Keratinocyte (primary cell): Measurements from ENCODE around the gene EPHA6. TPM values are rescaled to one million over a fixed set of nuclear protein-coding genes. Genes with fewer than 3 reads are reported as not detected.
A peak's percentile ranks its signal among the peaks of the same experiment; 100 is the strongest.

Experiments used
- DNase-seq: peaks from one replicate; pipeline ENCODE4 v3.0.0-alpha.2; 2011; ENCODE audit warnings: low read depth, missing footprints, low spot score
- FAIRE-seq: peaks from 2 replicates; lab custom pipeline; 2011; peaks lifted over from hg19 to GRCh38; lab: Jason Lieb, UNC
- H2AFZ ChIP-seq: 2 replicates; pipeline ENCODE4 v1.6.0; 2012; ENCODE audit warnings: low read length, control low read depth, inconsistent platforms; ENCODE audit not compliant: control insufficient read depth
- H3K27ac ChIP-seq: 2 replicates; pipeline ENCODE4 v1.5.1; 2011; ENCODE audit warnings: low read length; ENCODE audit not compliant: control insufficient read depth, insufficient read depth
- H3K27me3 ChIP-seq: 3 replicates; pipeline ENCODE4 v1.6.0; 2011; ENCODE audit warnings: low read length; ENCODE audit not compliant: control insufficient read depth, insufficient read depth; ENCODE audit errors: extremely low read depth
- H3K36me3 ChIP-seq, 2 experiments: 2 replicates in 1 of 2; 3 replicates in 1 of 2; pipeline ENCODE4 v1.5.1; 2011; ENCODE audit warnings: low read length in 2 of 2, mild to moderate bottlenecking in 1 of 2; ENCODE audit not compliant: control insufficient read depth in 2 of 2, insufficient read depth in 2 of 2; ENCODE audit errors: extremely low read depth in 1 of 2
- H3K4me1 ChIP-seq: 3 replicates; pipeline ENCODE4 v1.5.1; 2011; ENCODE audit warnings: low read length; ENCODE audit not compliant: control insufficient read depth, insufficient read depth; ENCODE audit errors: extremely low read depth
- H3K4me2 ChIP-seq: 3 replicates; pipeline ENCODE4 v1.6.0; 2011; ENCODE audit warnings: low read depth, low read length; ENCODE audit not compliant: control insufficient read depth, insufficient read depth; ENCODE audit errors: extremely low read depth
- H3K4me3 ChIP-seq, 3 experiments: fragments of 200-600 bp in 1 of 3; sonication (generic) in 1 of 3; 2 replicates in 2 of 3; 3 replicates in 1 of 3; pipeline ENCODE4 v1.5.1; 2011 to 2016; ENCODE audit warnings: low read length in 3 of 3, mild to moderate bottlenecking in 3 of 3, control low read depth in 2 of 3, inconsistent platforms in 1 of 3, low read depth in 1 of 3, mixed read lengths in 1 of 3, mixed run types in 1 of 3, moderate library complexity in 1 of 3; ENCODE audit not compliant: control insufficient read depth in 2 of 3, insufficient read depth in 2 of 3; ENCODE audit errors: extremely low read depth in 1 of 3
- H3K79me2 ChIP-seq: 2 replicates; pipeline ENCODE4 v1.6.0; 2012; ENCODE audit warnings: low read length; ENCODE audit not compliant: control insufficient read depth, insufficient read depth
- H3K9ac ChIP-seq: 3 replicates; pipeline ENCODE4 v1.6.0; 2011; ENCODE audit warnings: low read length; ENCODE audit not compliant: control insufficient read depth, insufficient read depth; ENCODE audit errors: extremely low read depth
- H3K9me1 ChIP-seq: 3 replicates; pipeline ENCODE4 v1.6.0; 2011; ENCODE audit warnings: low read length; ENCODE audit not compliant: control insufficient read depth, insufficient read depth; ENCODE audit errors: extremely low read depth
- H3K9me3 ChIP-seq: 2 replicates; pipeline ENCODE4 v1.5.1; 2012; ENCODE audit warnings: low read depth, low read length; ENCODE audit not compliant: control insufficient read depth
- H4K20me1 ChIP-seq: 3 replicates; pipeline ENCODE4 v1.6.0; 2011; ENCODE audit warnings: low read length; ENCODE audit not compliant: control insufficient read depth, insufficient read depth; ENCODE audit errors: extremely low read depth
- EZH2 ChIP-seq: IDR thresholded peaks from one replicate; pipeline ENCODE4 v1.6.1; 2012; ENCODE audit warnings: inconsistent platforms, mild to moderate bottlenecking, low read length, moderate library complexity
- dilution Hi-C: fragments of 300-500 bp; cut with MboI; formaldehyde crosslinking; loops from one replicate; pipeline ENCODE4 v1.7.0; 2020; ENCODE audit warnings: low sequenced_read_pairs; ENCODE audit not compliant: extremely low pct_ligation_motif_present
- polyA plus RNA-seq, 5 experiments: library from polyadenylated mRNA; depleted of rRNA in 3 of 5; stranded (reverse) in 3 of 5; stranded (forward) in 1 of 5; unstranded in 1 of 5; fragments of >200 nt; gene quantifications; 1 replicate in 1 of 5; 2 replicates in 3 of 5; 3 replicates in 1 of 5; pipeline versions ENCODE4 v1.2.1 to v1.2.3, GENCODE V29; 2011 to 2012; ENCODE audit warnings: missing spikeins in 2 of 5, low read depth in 1 of 5, low replicate concordance in 1 of 5
- TF ChIP-seq, protein P1 (sequence below), 3 experiments: IDR thresholded peaks in 1 of 3; conservative IDR thresholded peaks in 1 of 3; optimal IDR thresholded peaks in 1 of 3; 2 replicates in 2 of 3; 3 replicates in 1 of 3; pipeline versions ENCODE3 to v1.5.1; 2011; ENCODE audit warnings: low read length in 3 of 3, mild to moderate bottlenecking in 3 of 3, moderate library complexity in 2 of 3, control low read depth in 1 of 3, inconsistent platforms in 1 of 3; ENCODE audit not compliant: insufficient read depth in 2 of 3; ENCODE audit errors: extremely low read depth in 1 of 3

EPHA6 gene
- polyA plus RNA-seq, 1 donor (not counting 4 experiments of a cell fraction or from before 2014, with no cell fraction given): not detected

DNA sequence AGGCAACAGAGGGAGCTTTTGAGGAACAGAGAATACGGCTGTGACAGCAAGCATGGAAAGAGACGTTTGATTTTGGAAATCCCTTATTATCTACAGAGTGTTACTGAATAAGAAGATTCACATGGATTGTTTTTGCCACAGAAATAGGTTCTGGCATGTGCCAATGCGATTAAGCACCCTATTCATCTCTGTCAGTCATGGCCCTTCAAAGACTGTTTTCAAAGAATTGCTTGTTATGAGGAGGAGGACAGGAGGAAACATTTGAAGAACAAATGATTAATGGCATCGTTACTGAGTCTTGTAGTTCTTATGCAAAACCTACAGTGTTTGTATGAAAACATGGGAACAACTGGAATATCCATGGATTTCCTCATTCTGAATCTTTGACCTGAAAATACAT, 86.2 kb downstream of the EPHA6 start:
- Histone ChIP-seq H3K9ac (no peak overlapping the region), H2AFZ (peak overlapping the region; percentile 36), H3K9me3 (no peaks in the 10 kb centered on the region), H3K79me2 (no peaks in the 10 kb centered on the region), H3K4me3 (no peak overlapping the region), H3K27ac (no peak overlapping the region), H3K27me3 (no peaks in the 10 kb centered on the region), H4K20me1 (no peaks in the 10 kb centered on the region), H3K4me2 (no peak overlapping the region), H3K4me1 (no peaks in the 10 kb centered on the region), H3K36me3 (no peaks in the 10 kb centered on the region), H3K9me1 (no peaks in the 10 kb centered on the region)
- no peak for TF ChIP-seq EZH2
- TF ChIP-seq, protein P1, sequence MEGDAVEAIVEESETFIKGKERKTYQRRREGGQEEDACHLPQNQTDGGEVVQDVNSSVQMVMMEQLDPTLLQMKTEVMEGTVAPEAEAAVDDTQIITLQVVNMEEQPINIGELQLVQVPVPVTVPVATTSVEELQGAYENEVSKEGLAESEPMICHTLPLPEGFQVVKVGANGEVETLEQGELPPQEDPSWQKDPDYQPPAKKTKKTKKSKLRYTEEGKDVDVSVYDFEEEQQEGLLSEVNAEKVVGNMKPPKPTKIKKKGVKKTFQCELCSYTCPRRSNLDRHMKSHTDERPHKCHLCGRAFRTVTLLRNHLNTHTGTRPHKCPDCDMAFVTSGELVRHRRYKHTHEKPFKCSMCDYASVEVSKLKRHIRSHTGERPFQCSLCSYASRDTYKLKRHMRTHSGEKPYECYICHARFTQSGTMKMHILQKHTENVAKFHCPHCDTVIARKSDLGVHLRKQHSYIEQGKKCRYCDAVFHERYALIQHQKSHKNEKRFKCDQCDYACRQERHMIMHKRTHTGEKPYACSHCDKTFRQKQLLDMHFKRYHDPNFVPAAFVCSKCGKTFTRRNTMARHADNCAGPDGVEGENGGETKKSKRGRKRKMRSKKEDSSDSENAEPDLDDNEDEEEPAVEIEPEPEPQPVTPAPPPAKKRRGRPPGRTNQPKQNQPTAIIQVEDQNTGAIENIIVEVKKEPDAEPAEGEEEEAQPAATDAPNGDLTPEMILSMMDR (optimal IDR thresholded peaks at IDR 0.05 in 1 of 3, IDR thresholded peaks at IDR 0.05 in 1 of 3, conservative IDR thresholded peaks at IDR 0.05 in 1 of 3; ENCODE audit: extremely low read depth in 1 of 3, insufficient read depth in 2 of 3, low read length in 3 of 3): no peak
- FAIRE-seq: no peak
- no peak for DNase-seq
- dilution Hi-C loops: no loop called here

DNA sequence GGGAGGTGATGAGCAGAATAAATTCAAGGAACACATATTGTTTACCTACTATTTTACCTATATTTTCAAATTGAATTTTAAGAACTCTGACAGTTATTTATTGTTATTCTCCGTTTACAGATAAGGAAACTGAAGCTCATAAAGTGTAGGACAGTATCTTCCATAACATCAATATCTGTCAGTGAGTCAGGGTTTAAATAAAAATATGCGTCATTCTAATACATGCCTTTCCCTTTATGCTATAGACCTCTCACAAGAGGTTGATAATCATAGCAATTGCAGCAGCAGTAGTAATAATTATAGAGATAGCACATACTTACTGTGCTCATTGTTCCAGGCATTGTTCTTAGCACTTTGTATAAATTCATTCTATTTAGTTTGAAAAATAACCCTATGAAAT, 101.1 kb downstream of the EPHA6 start:
- FAIRE-seq (no peak), DNase-seq (no peak)
- H3K9ac ChIP-seq: no peak overlapping the region
- H3K4me1 ChIP-seq: no peaks in the 10 kb centered on the region
- no peak overlapping the region for H3K27ac ChIP-seq
- H3K4me2 ChIP-seq: no peak overlapping the region
- H3K27me3 ChIP-seq: no peaks in the 10 kb centered on the region
- H3K36me3 ChIP-seq: no peaks in the 10 kb centered on the region
- H3K4me3 ChIP-seq: no peak overlapping the region
- dilution Hi-C loops: no loop called here
- H2AFZ ChIP-seq: no peak overlapping the region
- no peaks in the 10 kb centered on the region for H4K20me1 ChIP-seq
- H3K9me3 ChIP-seq: no peaks in the 10 kb centered on the region
- no peaks in the 10 kb centered on the region for H3K9me1 ChIP-seq
- H3K79me2 ChIP-seq: no peaks in the 10 kb centered on the region
- TF ChIP-seq EZH2: no peak
- TF ChIP-seq, protein P1 (optimal IDR thresholded peaks at IDR 0.05 in 1 of 3, IDR thresholded peaks at IDR 0.05 in 1 of 3, conservative IDR thresholded peaks at IDR 0.05 in 1 of 3; ENCODE audit: extremely low read depth in 1 of 3, insufficient read depth in 2 of 3, low read length in 3 of 3): no peak
